Endothelial cell of umbilical vein (primary cell): Measurements from ENCODE around the gene CELF2. TPM values are rescaled to one million over a fixed set of nuclear protein-coding genes. Genes with fewer than 3 reads are reported as not detected.

ENCODE experiments used
- BruUV-seq: library from RNA; stranded (reverse); fragments of 400-500 nt; replicated peaks from 2 replicates; lab custom pipeline; 2021; lab: Mats Ljungman, UMichigan
- CTCF ChIA-PET: fragments of 300-600, 350-600 bp; sonication (Branson Sonifier 250); formaldehyde crosslinking; loops from one replicate; lab custom pipeline; 2021; ENCODE audit warnings: antibody characterized with exemption, inconsistent platforms; lab: Charles Lee
- POLR2A ChIA-PET: fragments of 300-600, 350-600 bp; sonication (Branson Sonifier 250); formaldehyde crosslinking; loops from one replicate; lab custom pipeline; 2021; ENCODE audit warnings: antibody characterized with exemption, inconsistent platforms; lab: Charles Lee
- DNase-seq: peaks from one replicate; pipeline ENCODE4 v3.0.0-alpha.2; 2011; ENCODE audit warnings: low read depth, low spot score
- FAIRE-seq: peaks from 2 replicates; lab custom pipeline; 2011; peaks lifted over from hg19 to GRCh38; lab: Jason Lieb, UNC
- H2AFZ ChIP-seq: 2 replicates; pipeline ENCODE4 v1.6.0; 2012; ENCODE audit warnings: low read depth, low read length, control low read depth, inconsistent platforms
- H3K27ac ChIP-seq: 2 replicates; pipeline ENCODE4 v1.5.1; 2011; ENCODE audit warnings: low read depth, mild to moderate bottlenecking, control low read depth, low read length, moderate library complexity; ENCODE audit not compliant: insufficient read depth
- H3K27me3 ChIP-seq, 2 experiments: 2 replicates each; pipeline versions ENCODE4 v1.6.0 to v1.6.1; 2011; ENCODE audit warnings: low read length in 2 of 2, mixed read lengths in 1 of 2; ENCODE audit not compliant: control insufficient read depth in 2 of 2, insufficient read depth in 2 of 2
- H3K36me3 ChIP-seq, 2 experiments: 2 replicates in 1 of 2; 3 replicates in 1 of 2; pipeline ENCODE4 v1.5.1; 2011; ENCODE audit warnings: low read length in 2 of 2, mild to moderate bottlenecking in 1 of 2, moderate library complexity in 1 of 2; ENCODE audit not compliant: control insufficient read depth in 2 of 2, insufficient read depth in 2 of 2; ENCODE audit errors: extremely low read depth in 1 of 2
- H3K4me1 ChIP-seq: 3 replicates; pipeline ENCODE4 v1.5.1; 2011; ENCODE audit warnings: mild to moderate bottlenecking, low read length; ENCODE audit not compliant: control insufficient read depth, insufficient read depth; ENCODE audit errors: extremely low read depth
- H3K4me2 ChIP-seq: 2 replicates; pipeline ENCODE4 v1.6.1; 2011; ENCODE audit warnings: low read length, control low read depth, mixed read lengths; ENCODE audit not compliant: insufficient read depth
- H3K4me3 ChIP-seq, 3 experiments: fragments of 200-600 bp in 1 of 3; sonication (generic), shearing (Covaris generic) in 1 of 3; replicated peaks in 1 of 3; 2 replicates each; pipeline ENCODE4 v1.5.1; 2011 to 2016; ENCODE audit warnings: control low read depth in 3 of 3, low read length in 3 of 3, mild to moderate bottlenecking in 2 of 3, inconsistent platforms in 1 of 3, low read depth in 1 of 3, moderate library complexity in 1 of 3; ENCODE audit not compliant: insufficient read depth in 1 of 3
- H3K79me2 ChIP-seq: 2 replicates; pipeline ENCODE4 v1.6.0; 2012; ENCODE audit warnings: low read length, inconsistent platforms; ENCODE audit not compliant: control insufficient read depth, insufficient read depth
- H3K9ac ChIP-seq: replicated peaks from 2 replicates; pipeline ENCODE3; 2011; ENCODE audit warnings: low read length, control low read depth; ENCODE audit not compliant: insufficient read depth; ENCODE audit errors: extremely low read depth
- H3K9me1 ChIP-seq: replicated peaks from 3 replicates; pipeline ENCODE4 v1.6.0; 2011; ENCODE audit warnings: mild to moderate bottlenecking, low read length; ENCODE audit not compliant: control insufficient read depth, insufficient read depth; ENCODE audit errors: extremely low read depth
- H3K9me3 ChIP-seq: replicated peaks from 2 replicates; pipeline ENCODE4 v1.5.1; 2012; ENCODE audit warnings: low read length, inconsistent platforms; ENCODE audit not compliant: control insufficient read depth, insufficient read depth
- H4K20me1 ChIP-seq: replicated peaks from 2 replicates; pipeline ENCODE3; 2011; ENCODE audit warnings: mild to moderate bottlenecking, low read length; ENCODE audit not compliant: control insufficient read depth, insufficient read depth; ENCODE audit errors: extremely low read depth
- CTCF ChIP-seq, 2 donors: IDR thresholded peaks; 1 replicate in 1 of 2; 2 replicates in 1 of 2; pipeline ENCODE4 v1.5.1; 2011; ENCODE audit warnings: low read length in 2 of 2, mild to moderate bottlenecking in 2 of 2, moderate library complexity in 2 of 2, control low read depth in 1 of 2, inconsistent platforms in 1 of 2, low read depth in 1 of 2; ENCODE audit not compliant: insufficient read depth in 1 of 2; ENCODE audit errors: extremely low read depth in 1 of 2
- EZH2 ChIP-seq: IDR thresholded peaks from 2 replicates; pipeline ENCODE4 v1.6.1; 2012; ENCODE audit warnings: borderline replicate concordance, low read depth, mild to moderate bottlenecking, moderate library complexity, low read length, inconsistent platforms; ENCODE audit not compliant: severe bottlenecking
- FOS ChIP-seq: IDR thresholded peaks from 2 replicates; pipeline ENCODE4 v1.6.1; 2011; ENCODE audit warnings: mild to moderate bottlenecking, low read length, moderate library complexity, borderline replicate concordance; ENCODE audit not compliant: insufficient read depth
- GATA2 ChIP-seq: IDR thresholded peaks from 2 replicates; pipeline ENCODE4 v1.7.0; 2011; ENCODE audit warnings: low read depth, mild to moderate bottlenecking, moderate library complexity, mixed read lengths, low read length; ENCODE audit not compliant: insufficient read length, insufficient read depth
- JUN ChIP-seq: IDR thresholded peaks from 2 replicates; pipeline ENCODE4 v1.6.1; 2011; ENCODE audit warnings: borderline replicate concordance, low read depth; ENCODE audit not compliant: insufficient read length, insufficient read depth
- MAX ChIP-seq: IDR thresholded peaks from 2 replicates; pipeline ENCODE4 v1.6.1; 2011; ENCODE audit not compliant: insufficient read depth, insufficient read length
- MYC ChIP-seq: IDR thresholded peaks from one replicate; pipeline ENCODE4 v1.6.1; 2011; ENCODE audit warnings: mild to moderate bottlenecking, low read depth, low read length
- POLR2A ChIP-seq: IDR thresholded peaks from 2 replicates; pipeline ENCODE4 v1.6.1; 2012; ENCODE audit warnings: low read depth, mild to moderate bottlenecking, control low read depth, low read length
- POLR2AphosphoS5 ChIP-seq: IDR thresholded peaks from 2 replicates; pipeline ENCODE4 v1.6.1; 2012; ENCODE audit warnings: low read depth, mild to moderate bottlenecking, control low read depth, low read length, moderate library complexity; ENCODE audit not compliant: insufficient read depth
- dilution Hi-C: fragments of 300-500 bp; cut with MboI; formaldehyde crosslinking; loops from one replicate; pipeline ENCODE4 v1.15.0; 2019; ENCODE audit warnings: low sequenced_read_pairs; ENCODE audit not compliant: extremely low pct_ligation_motif_present
- intact Hi-C: fragments of 100-400 bp; cut with micrococcal nuclease; formaldehyde crosslinking; loops from one replicate; pipeline ENCODE4 v1.10.0; 2022
- polyA plus RNA-seq, 4 experiments: library from polyadenylated mRNA; depleted of rRNA in 3 of 4; stranded (reverse) in 3 of 4; unstranded in 1 of 4; fragments of >200 nt; gene quantifications; 2 replicates each; pipeline versions ENCODE4 v1.2.1 to v1.2.3, GENCODE V29; 2011 to 2012; ENCODE audit warnings: missing spikeins in 1 of 4
- total RNA-seq: library from RNA; stranded (reverse); gene quantifications from 2 replicates; pipeline ENCODE4 v1.2.3, GENCODE V29; 2021

Gene CELF2
- total and polyA plus RNA-seq, 2 donors (not counting 3 experiments of a cell fraction or from before 2014, with no cell fraction given) = 21.6 to 42.6 TPM

GRCh38 chr10:11089272-11089671 is 71.6 kb downstream of the CELF2 start:
- intact Hi-C loops = no loop called here
- H3K4me3 ChIP-seq = no peak overlapping the region
- ChIA-PET POLR2A (no interaction called here), CTCF (no interaction called here)
- no TSS peak for BruUV-seq
- H3K27ac ChIP-seq = no peak overlapping the region
- DNase-seq (no peak), FAIRE-seq (no peak)
- H3K4me1 ChIP-seq = no peaks in the 10 kb centered on the region
- no peak for TF ChIP-seq MAX
- TF ChIP-seq MYC = no peak
- TF ChIP-seq FOS = no peak
- no peak for TF ChIP-seq POLR2A
- no peak for TF ChIP-seq EZH2
- no peak for TF ChIP-seq JUN
- no peak for TF ChIP-seq CTCF (IDR thresholded peaks at IDR 0.05; ENCODE audit: extremely low read depth in 1 of 2, insufficient read depth in 1 of 2, low read depth in 1 of 2, low read length in 2 of 2)
- TF ChIP-seq POLR2AphosphoS5 = no peak
- TF ChIP-seq GATA2 = no peak
- no peak overlapping the region for H3K9ac ChIP-seq
- H3K4me2 ChIP-seq = no peak overlapping the region
- no peaks in the 10 kb centered on the region for H3K36me3 ChIP-seq
- no peaks in the 10 kb centered on the region for H3K79me2 ChIP-seq
- no peaks in the 10 kb centered on the region for H3K9me1 ChIP-seq
- no peaks in the 10 kb centered on the region for H3K9me3 ChIP-seq
- dilution Hi-C loops = no loop called here
- no peaks in the 10 kb centered on the region for H4K20me1 ChIP-seq
- H3K27me3 ChIP-seq = no peaks in the 10 kb centered on the region
- no peak overlapping the region for H2AFZ ChIP-seq
